Skeletal muscle satellite cell (primary cell): ENCODE measurements around the gene RFFL.
A peak's percentile ranks its signal among the peaks of the same experiment; 100 is the strongest.

ENCODE experiments used
- H3K27me3 ChIP-seq: 2 replicates; pipeline ENCODE4 v1.7.0; 2013; ENCODE audit warnings: low read length; ENCODE audit not compliant: control insufficient read depth, insufficient read depth
- H3K36me3 ChIP-seq: 2 replicates; pipeline ENCODE4 v1.7.0; 2013; ENCODE audit warnings: mild to moderate bottlenecking, control low read depth, low read length; ENCODE audit not compliant: insufficient read depth
- H3K4me1 ChIP-seq: 2 replicates; pipeline ENCODE4 v1.7.0; 2013; ENCODE audit warnings: low read length; ENCODE audit not compliant: control insufficient read depth, insufficient read depth
- H3K4me2 ChIP-seq: 2 replicates; pipeline ENCODE4 v1.7.0; 2013; ENCODE audit warnings: mild to moderate bottlenecking, low read length
- H3K4me3 ChIP-seq: 2 replicates; pipeline ENCODE4 v1.7.0; 2013; ENCODE audit warnings: low read length
- H3K9ac ChIP-seq: 2 replicates; pipeline ENCODE4 v1.7.0; 2013; ENCODE audit warnings: mild to moderate bottlenecking, low read depth, low read length, moderate library complexity
- H3K9me3 ChIP-seq: replicated peaks from 2 replicates; pipeline ENCODE4 v1.7.0; 2013; ENCODE audit warnings: mild to moderate bottlenecking, control low read depth, low read length

The RFFL gene

DNA sequence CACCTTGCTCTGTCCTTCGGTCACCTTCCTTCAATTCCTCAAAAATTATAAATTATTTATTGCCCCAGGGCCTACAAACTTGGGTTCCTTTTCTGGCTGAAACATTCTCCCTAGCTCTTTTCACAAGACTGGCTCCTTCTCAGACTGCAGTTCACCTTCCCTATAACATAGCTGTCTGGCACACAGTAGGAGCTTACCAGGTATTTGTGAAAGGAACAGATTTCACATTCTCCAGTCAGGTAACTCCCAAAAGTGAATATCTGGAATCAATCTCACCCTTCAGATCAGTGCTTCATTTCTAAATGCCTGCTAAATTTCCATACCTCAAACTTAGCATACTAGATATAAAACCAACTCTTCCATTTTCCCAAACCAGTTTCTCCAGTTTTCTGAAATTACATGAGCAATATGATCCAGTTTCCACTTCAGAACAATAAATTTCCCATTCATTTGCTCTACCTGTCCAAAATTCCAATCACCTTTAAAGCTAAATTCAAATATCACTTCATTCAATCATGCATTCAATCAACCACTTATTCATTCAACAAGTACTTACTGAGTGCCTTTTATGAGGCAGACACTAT is 6.1 kb downstream of the RFFL start:
- no peak overlapping the region for H3K4me3 ChIP-seq
- no peak overlapping the region for H3K4me2 ChIP-seq
- H3K9ac ChIP-seq = no peak overlapping the region
- H3K27me3 ChIP-seq = no peaks in the 10 kb centered on the region
- peaks cover 11% of the 10 kb centered on the region for H3K4me1 ChIP-seq
- peaks cover 14% of the 10 kb centered on the region for H3K36me3 ChIP-seq
- H3K9me3 ChIP-seq = no peaks in the 10 kb centered on the region

- H3K9me3 ChIP-seq = no peaks in the 10 kb centered on the region
- no peak overlapping the region for H3K4me2 ChIP-seq
- H3K27me3 ChIP-seq = no peaks in the 10 kb centered on the region
- no peak overlapping the region for H3K9ac ChIP-seq
- no peak overlapping the region for H3K4me3 ChIP-seq
- H3K4me1 ChIP-seq = peaks cover 24% of the 10 kb centered on the region
- H3K36me3 ChIP-seq = peaks cover 9% of the 10 kb centered on the region
Observed at GRCh38 chr17:35056013-35056412, 7.5 kb downstream of the RFFL start.

GRCh38 chr17:35053204-35053603 is 10.3 kb downstream of the RFFL start:
- Histone ChIP-seq H3K4me1 (peaks cover 26% of the 10 kb centered on the region), H3K36me3 (no peaks in the 10 kb centered on the region), H3K9me3 (no peaks in the 10 kb centered on the region), H3K27me3 (no peaks in the 10 kb centered on the region), H3K9ac (no peak overlapping the region), H3K4me3 (no peak overlapping the region), H3K4me2 (no peak overlapping the region)

- Histone ChIP-seq H3K4me3 (no peak overlapping the region), H3K4me1 (peaks cover 26% of the 10 kb centered on the region), H3K36me3 (no peaks in the 10 kb centered on the region), H3K9me3 (no peaks in the 10 kb centered on the region), H3K27me3 (no peaks in the 10 kb centered on the region), H3K4me2 (peak overlapping the region; percentile 45), H3K9ac (no peak overlapping the region)
Observed at GRCh38 chr17:35052780-35053179, 10.7 kb downstream of the RFFL start.

DNA sequence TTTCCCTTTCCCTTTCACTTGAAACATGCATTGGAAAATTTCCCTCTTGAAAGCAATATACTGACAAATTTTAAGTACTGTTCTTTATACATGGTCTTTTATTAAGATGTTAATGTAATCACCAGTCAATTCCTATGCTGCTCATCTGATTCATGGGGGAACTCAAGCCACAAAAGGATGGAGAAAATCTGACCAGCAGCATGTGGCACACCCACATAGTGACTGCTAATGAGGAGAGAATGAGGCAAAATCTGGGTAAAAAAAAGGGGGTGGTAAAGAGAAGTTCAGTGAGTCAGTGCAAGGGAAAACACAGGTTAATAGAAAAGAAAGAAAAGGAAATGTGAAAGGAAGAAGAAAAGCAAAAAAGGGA is 11.3 kb downstream of the RFFL start:
- no peak overlapping the region for H3K9ac ChIP-seq
- H3K27me3 ChIP-seq = no peaks in the 10 kb centered on the region
- H3K9me3 ChIP-seq = no peaks in the 10 kb centered on the region
- H3K4me2 ChIP-seq = peak overlapping the region; percentile 45
- no peak overlapping the region for H3K4me3 ChIP-seq
- no peaks in the 10 kb centered on the region for H3K36me3 ChIP-seq
- H3K4me1 ChIP-seq = peaks cover 27% of the 10 kb centered on the region

- Histone ChIP-seq H3K4me3 (no peak overlapping the region), H3K36me3 (no peaks in the 10 kb centered on the region), H3K9me3 (no peaks in the 10 kb centered on the region), H3K4me1 (peaks cover 32% of the 10 kb centered on the region), H3K27me3 (no peaks in the 10 kb centered on the region), H3K9ac (no peak overlapping the region), H3K4me2 (peak overlapping the region; percentile 45)
Observed at GRCh38 chr17:35051579-35052240, 11.8 kb downstream of the RFFL start.

- Histone ChIP-seq H3K36me3 (no peaks in the 10 kb centered on the region), H3K9me3 (no peaks in the 10 kb centered on the region), H3K27me3 (no peaks in the 10 kb centered on the region), H3K4me3 (no peak overlapping the region), H3K4me2 (peak overlapping the region; percentile 45), H3K4me1 (peaks cover 37% of the 10 kb centered on the region), H3K9ac (no peak overlapping the region)
Observed at GRCh38 chr17:35051183-35051578, 12.3 kb downstream of the RFFL start.

DNA sequence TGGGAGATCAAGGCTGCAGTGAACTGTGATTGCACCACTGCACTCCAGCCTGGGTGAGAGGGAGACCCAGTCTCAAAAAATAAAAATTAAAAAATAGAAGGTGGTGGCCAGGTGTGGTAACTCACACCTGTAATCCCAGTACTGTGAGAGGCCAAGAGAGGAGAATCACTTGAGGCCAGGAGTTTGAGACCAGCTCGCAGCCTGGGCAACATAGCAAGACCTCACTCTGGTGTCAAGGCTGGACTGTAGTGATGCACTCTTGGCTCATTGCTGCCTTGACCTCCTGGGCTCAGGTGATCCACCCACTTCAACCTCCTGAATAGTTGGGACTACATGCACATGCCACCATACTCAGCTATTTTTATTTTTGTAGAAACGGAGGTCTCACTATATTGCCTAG is 13.3 kb downstream of the RFFL start:
- H3K4me2 ChIP-seq = no peak overlapping the region
- H3K4me3 ChIP-seq = no peak overlapping the region
- no peaks in the 10 kb centered on the region for H3K9me3 ChIP-seq
- no peaks in the 10 kb centered on the region for H3K36me3 ChIP-seq
- peaks cover 42% of the 10 kb centered on the region for H3K4me1 ChIP-seq
- no peaks in the 10 kb centered on the region for H3K27me3 ChIP-seq
- no peak overlapping the region for H3K9ac ChIP-seq

DNA sequence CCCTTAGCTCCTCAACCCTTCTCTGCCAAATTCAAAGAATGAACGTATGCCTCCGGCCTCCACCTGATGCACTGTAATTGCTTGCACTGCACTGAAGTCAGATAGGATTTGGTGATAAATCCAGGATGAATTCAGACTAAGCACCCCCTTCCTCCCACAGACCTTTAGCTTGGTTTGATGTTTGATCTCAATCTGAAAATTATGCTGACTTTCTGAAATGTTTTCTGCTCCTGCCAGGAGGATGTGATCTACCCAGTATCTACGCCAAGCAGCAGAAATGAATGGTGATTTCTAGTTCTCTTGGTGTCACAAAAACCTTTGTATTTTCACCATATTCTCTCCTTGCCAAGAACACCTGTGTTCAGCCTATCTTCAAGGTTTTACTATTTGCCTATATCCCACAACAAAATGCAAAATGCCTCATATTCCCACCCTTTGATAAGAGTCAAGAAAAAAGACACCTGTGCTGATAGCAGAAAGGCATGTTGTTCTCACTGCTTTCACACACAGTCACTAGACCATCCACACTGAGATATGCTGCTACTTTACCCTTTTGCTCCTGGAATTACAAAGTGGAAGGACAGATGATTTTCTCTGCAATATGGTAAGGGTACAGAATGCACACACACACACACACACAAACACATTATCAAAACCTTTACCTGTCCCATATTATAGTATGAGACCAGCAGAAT is 14.7 kb downstream of the RFFL start:
- no peak overlapping the region for H3K4me2 ChIP-seq
- H3K9me3 ChIP-seq = no peaks in the 10 kb centered on the region
- peaks cover 42% of the 10 kb centered on the region for H3K4me1 ChIP-seq
- no peaks in the 10 kb centered on the region for H3K27me3 ChIP-seq
- no peaks in the 10 kb centered on the region for H3K36me3 ChIP-seq
- no peak overlapping the region for H3K9ac ChIP-seq
- no peak overlapping the region for H3K4me3 ChIP-seq

GRCh38 chr17:35046740-35047283 is 16.7 kb downstream of the RFFL start:
- Histone ChIP-seq H3K4me1 (peaks cover 26% of the 10 kb centered on the region), H3K27me3 (no peaks in the 10 kb centered on the region), H3K9ac (peak overlapping the region; percentile 34), H3K4me2 (peak overlapping the region; percentile 70), H3K4me3 (no peak overlapping the region), H3K9me3 (no peaks in the 10 kb centered on the region), H3K36me3 (peaks cover 3% of the 10 kb centered on the region)

DNA sequence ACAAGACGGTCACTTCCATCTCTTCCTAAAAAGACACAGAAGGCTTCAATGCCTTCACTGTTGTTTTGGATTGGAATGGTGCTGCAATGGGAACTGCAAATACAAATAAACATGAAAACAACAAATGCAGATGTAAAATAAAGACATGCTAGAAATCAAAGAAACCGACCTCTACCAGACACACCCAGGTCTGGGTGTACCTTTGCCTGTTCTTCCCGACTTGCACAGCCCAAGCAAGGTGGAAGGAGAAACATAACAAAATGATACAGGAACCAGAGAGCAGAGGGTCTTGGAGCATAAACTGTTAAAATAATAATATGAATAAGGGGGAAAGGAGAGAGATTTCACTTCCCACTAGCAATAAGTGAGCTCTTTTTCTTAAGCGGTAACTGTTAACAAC is 17.3 kb downstream of the RFFL start:
- peaks cover 20% of the 10 kb centered on the region for H3K4me1 ChIP-seq
- peaks cover 3% of the 10 kb centered on the region for H3K36me3 ChIP-seq
- H3K9ac ChIP-seq = peak overlapping the region; percentile 34
- no peak overlapping the region for H3K4me3 ChIP-seq
- H3K9me3 ChIP-seq = no peaks in the 10 kb centered on the region
- no peaks in the 10 kb centered on the region for H3K27me3 ChIP-seq
- H3K4me2 ChIP-seq = peak overlapping the region; percentile 70
